ENCODE results near the gene UQCC3. TPM values are rescaled to one million over a fixed set of nuclear protein-coding genes. Genes with fewer than 3 reads are reported as not detected.

UQCC3 gene
- total and polyA plus RNA-seq, 9 of the 15 experiments (the other 6 are each of a cell fraction or from before 2014, with no cell fraction given): 3.3 to 44.3 (median 8.0) TPM

DNA sequence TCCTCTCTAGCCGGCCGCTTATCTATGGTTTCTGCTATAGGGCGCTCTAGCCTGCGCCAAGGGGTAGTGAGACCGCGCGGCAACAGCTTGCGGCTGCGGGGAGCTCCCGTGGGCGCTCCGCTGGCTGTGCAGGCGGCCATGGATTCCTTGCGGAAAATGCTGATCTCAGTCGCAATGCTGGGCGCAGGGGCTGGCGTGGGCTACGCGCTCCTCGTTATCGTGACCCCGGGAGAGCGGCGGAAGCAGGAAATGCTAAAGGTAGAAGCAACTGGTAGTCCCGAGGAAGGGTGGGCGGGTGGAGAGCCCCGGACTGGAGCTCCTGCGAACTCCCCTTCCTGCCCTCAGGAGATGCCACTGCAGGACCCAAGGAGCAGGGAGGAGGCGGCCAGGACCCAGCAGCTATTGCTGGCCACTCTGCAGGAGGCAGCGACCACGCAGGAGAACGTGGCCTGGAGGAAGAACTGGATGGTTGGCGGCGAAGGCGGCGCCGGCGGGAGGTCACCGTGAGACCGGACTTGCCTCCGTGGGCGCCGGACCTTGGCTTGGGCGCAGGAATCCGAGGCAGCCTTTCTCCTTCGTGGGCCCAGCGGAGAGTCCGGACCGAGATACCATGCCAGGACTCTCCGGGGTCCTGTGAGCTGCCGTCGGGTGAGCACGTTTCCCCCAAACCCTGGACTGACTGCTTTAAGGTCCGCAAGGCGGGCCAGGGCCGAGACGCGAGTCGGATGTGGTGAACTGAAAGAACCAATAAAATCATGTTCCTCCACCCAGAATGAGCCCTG lies at the start of gene UQCC3, which contains the start of gene LBHD1 (continued):
- TF ChIP-seq HMG20A (CRISPR knock-in tag; conservative IDR thresholded peaks at IDR 0.05): no peak
- TF ChIP-seq ZFP36 (IDR thresholded peaks at IDR 0.05; ENCODE audit: low read depth, low read length, partially characterized antibody): no peak
- TF ChIP-seq ZNF134 (CRISPR knock-in tag; conservative IDR thresholded peaks at IDR 0.05): no peak
- TF ChIP-seq CREB3L1 (IDR thresholded peaks at IDR 0.05; ENCODE audit: borderline replicate concordance, low read depth): peak; percentile 92
- TF ChIP-seq SUPT5H (IDR thresholded peaks at IDR 0.05): peak; percentile 89; the same call in 1 of the 2 replicates
- TF ChIP-seq ZNF408 (CRISPR knock-in tag; IDR thresholded peaks at IDR 0.05; ENCODE audit: low read depth): no peak
- peak; percentile 43 for TF ChIP-seq ZBED1 (IDR thresholded peaks at IDR 0.05)
- TF ChIP-seq ZSCAN29 (IDR thresholded peaks at IDR 0.05): 0 out of 2 replicates have a peak, but pooled peaks have one; percentile 12
- TF ChIP-seq ZNF398 (CRISPR knock-in tag; IDR thresholded peaks at IDR 0.05): no peak
- TF ChIP-seq ZNF507 (tag; conservative IDR thresholded peaks at IDR 0.05): no peak
- no peak for TF ChIP-seq TCFL5 (CRISPR knock-in tag; conservative IDR thresholded peaks at IDR 0.05)
- peak; percentile 47; the same call in 1 of the 2 replicates for TF ChIP-seq ETV1 (tag; conservative IDR thresholded peaks at IDR 0.05; ENCODE audit: low read depth)
- TF ChIP-seq ZNF3 (CRISPR knock-in tag; IDR thresholded peaks at IDR 0.05): no peak
- TF ChIP-seq ZNF77 (CRISPR knock-in tag; IDR thresholded peaks at IDR 0.05): no peak
- peak; percentile 73; the same call in 1 of the 2 replicates for TF ChIP-seq ETV5 (CRISPR knock-in tag; IDR thresholded peaks at IDR 0.05; ENCODE audit: low read depth)
- TF ChIP-seq, protein P1, sequence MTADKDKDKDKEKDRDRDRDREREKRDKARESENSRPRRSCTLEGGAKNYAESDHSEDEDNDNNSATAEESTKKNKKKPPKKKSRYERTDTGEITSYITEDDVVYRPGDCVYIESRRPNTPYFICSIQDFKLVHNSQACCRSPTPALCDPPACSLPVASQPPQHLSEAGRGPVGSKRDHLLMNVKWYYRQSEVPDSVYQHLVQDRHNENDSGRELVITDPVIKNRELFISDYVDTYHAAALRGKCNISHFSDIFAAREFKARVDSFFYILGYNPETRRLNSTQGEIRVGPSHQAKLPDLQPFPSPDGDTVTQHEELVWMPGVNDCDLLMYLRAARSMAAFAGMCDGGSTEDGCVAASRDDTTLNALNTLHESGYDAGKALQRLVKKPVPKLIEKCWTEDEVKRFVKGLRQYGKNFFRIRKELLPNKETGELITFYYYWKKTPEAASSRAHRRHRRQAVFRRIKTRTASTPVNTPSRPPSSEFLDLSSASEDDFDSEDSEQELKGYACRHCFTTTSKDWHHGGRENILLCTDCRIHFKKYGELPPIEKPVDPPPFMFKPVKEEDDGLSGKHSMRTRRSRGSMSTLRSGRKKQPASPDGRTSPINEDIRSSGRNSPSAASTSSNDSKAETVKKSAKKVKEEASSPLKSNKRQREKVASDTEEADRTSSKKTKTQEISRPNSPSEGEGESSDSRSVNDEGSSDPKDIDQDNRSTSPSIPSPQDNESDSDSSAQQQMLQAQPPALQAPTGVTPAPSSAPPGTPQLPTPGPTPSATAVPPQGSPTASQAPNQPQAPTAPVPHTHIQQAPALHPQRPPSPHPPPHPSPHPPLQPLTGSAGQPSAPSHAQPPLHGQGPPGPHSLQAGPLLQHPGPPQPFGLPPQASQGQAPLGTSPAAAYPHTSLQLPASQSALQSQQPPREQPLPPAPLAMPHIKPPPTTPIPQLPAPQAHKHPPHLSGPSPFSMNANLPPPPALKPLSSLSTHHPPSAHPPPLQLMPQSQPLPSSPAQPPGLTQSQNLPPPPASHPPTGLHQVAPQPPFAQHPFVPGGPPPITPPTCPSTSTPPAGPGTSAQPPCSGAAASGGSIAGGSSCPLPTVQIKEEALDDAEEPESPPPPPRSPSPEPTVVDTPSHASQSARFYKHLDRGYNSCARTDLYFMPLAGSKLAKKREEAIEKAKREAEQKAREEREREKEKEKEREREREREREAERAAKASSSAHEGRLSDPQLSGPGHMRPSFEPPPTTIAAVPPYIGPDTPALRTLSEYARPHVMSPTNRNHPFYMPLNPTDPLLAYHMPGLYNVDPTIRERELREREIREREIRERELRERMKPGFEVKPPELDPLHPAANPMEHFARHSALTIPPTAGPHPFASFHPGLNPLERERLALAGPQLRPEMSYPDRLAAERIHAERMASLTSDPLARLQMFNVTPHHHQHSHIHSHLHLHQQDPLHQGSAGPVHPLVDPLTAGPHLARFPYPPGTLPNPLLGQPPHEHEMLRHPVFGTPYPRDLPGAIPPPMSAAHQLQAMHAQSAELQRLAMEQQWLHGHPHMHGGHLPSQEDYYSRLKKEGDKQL (CRISPR knock-in tag; IDR thresholded peaks at IDR 0.05; ENCODE audit: borderline replicate concordance): no peak
- no peak for TF ChIP-seq ZNF79 (CRISPR knock-in tag; IDR thresholded peaks at IDR 0.05; ENCODE audit: low read depth)
- TF ChIP-seq ELF1 (tag; IDR thresholded peaks at IDR 0.05): peak; percentile 88
- TF ChIP-seq TSC22D4 (tag; IDR thresholded peaks at IDR 0.05): no peak
- TF ChIP-seq POLR3A (IDR thresholded peaks at IDR 0.05; ENCODE audit: borderline replicate concordance, extremely low read depth, insufficient read depth, insufficient read length): no peak
